Chondrocyte (in vitro differentiated cells): ENCODE data around the gene SSH3. TPM values are rescaled to one million over a fixed set of nuclear protein-coding genes. Genes with fewer than 3 reads are reported as not detected.

Experiments used
- DNase-seq: peaks from one replicate; pipeline ENCODE4 v3.0.0; 2021; ENCODE audit warnings: mixed read lengths, low spot score
- H3K27ac Mint-ChIP-seq: one replicate; pipeline ENCODE4 v1.8.0; 2021; ENCODE audit warnings: mild to moderate bottlenecking, moderate library complexity, mixed read lengths; ENCODE audit not compliant: unreplicated experiment
- H3K27me3 Mint-ChIP-seq: 2 replicates; pipeline ENCODE4 v1.8.0; 2021; ENCODE audit warnings: low read depth, mixed read lengths
- H3K36me3 Mint-ChIP-seq: 2 replicates; pipeline ENCODE4 v1.8.0; 2021; ENCODE audit warnings: low read depth, mixed read lengths
- H3K4me1 Mint-ChIP-seq: 2 replicates; pipeline ENCODE4 v1.8.0; 2021; ENCODE audit warnings: low read depth, mild to moderate bottlenecking, mixed read lengths
- H3K4me3 Mint-ChIP-seq: one replicate; pipeline ENCODE4 v1.8.0; 2021; ENCODE audit warnings: mild to moderate bottlenecking, moderate library complexity, mixed read lengths; ENCODE audit not compliant: unreplicated experiment
- H3K9me3 Mint-ChIP-seq: 2 replicates; pipeline ENCODE4 v1.8.0; 2021; ENCODE audit warnings: low read depth, mixed read lengths
- total RNA-seq: library from RNA; stranded (reverse); gene quantifications from 3 replicates; pipeline ENCODE4 v1.2.1, GENCODE V29; 2021
- TF ChIP-seq, protein P1 (sequence below): fragments of 200-600 bp; sonication (generic); IDR thresholded peaks from 2 replicates; pipeline ENCODE4 v1.5.0; 2021; ENCODE audit warnings: antibody characterized with exemption, mild to moderate bottlenecking, moderate library complexity

SSH3 gene
- total RNA-seq, 1 donor from 2014 or later = 28.4 TPM

DNA sequence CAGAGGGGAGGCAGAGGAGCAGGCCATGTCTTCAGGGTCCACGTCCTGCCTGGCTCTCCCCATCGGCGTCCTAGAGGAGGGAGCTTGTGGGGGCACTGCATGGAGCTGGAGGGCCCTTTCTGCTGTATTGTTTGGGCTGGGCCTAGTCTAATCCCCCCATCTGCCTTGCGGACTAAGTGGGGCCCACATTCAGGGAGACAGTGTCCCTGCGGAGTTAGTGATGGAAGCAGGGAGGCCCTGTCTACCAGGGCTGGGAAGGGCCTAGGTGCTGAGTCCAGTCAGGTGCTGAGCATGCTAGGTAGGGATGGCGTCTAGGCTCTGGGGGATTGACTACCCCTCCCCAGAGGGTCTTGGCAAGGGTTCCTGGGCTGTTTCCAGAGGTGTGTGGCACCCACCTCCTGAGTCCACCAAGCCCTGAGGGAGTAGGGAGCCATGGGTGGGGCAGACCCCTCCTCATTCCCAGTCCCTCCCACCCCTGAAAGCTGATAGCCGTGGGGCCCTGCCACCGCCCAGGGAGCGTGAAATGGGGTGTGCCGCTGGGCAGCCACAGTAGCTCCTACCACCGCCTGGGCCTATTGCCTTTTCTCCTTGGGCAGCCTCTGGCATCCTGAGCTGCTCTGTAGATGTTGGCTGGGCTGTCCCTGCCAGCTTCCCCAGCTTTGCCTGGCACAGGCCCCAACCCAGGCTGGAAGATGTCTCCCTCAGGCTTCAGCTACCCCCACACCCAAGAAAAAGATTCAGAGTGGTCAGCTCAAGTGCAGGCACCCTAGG, 51.9 kb downstream of the SSH3 start:
- Mint-ChIP-seq H3K9me3 (no peaks in the 10 kb centered on the region), H3K27me3 (no peaks in the 10 kb centered on the region), H3K4me3 (peak overlapping the region; percentile 33), H3K36me3 (no peaks in the 10 kb centered on the region), H3K27ac (peak overlapping the region; percentile 100), H3K4me1 (peaks cover 65% of the 10 kb centered on the region)
- no peak for DNase-seq
- TF ChIP-seq, protein P1, sequence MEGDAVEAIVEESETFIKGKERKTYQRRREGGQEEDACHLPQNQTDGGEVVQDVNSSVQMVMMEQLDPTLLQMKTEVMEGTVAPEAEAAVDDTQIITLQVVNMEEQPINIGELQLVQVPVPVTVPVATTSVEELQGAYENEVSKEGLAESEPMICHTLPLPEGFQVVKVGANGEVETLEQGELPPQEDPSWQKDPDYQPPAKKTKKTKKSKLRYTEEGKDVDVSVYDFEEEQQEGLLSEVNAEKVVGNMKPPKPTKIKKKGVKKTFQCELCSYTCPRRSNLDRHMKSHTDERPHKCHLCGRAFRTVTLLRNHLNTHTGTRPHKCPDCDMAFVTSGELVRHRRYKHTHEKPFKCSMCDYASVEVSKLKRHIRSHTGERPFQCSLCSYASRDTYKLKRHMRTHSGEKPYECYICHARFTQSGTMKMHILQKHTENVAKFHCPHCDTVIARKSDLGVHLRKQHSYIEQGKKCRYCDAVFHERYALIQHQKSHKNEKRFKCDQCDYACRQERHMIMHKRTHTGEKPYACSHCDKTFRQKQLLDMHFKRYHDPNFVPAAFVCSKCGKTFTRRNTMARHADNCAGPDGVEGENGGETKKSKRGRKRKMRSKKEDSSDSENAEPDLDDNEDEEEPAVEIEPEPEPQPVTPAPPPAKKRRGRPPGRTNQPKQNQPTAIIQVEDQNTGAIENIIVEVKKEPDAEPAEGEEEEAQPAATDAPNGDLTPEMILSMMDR = no peak

DNA sequence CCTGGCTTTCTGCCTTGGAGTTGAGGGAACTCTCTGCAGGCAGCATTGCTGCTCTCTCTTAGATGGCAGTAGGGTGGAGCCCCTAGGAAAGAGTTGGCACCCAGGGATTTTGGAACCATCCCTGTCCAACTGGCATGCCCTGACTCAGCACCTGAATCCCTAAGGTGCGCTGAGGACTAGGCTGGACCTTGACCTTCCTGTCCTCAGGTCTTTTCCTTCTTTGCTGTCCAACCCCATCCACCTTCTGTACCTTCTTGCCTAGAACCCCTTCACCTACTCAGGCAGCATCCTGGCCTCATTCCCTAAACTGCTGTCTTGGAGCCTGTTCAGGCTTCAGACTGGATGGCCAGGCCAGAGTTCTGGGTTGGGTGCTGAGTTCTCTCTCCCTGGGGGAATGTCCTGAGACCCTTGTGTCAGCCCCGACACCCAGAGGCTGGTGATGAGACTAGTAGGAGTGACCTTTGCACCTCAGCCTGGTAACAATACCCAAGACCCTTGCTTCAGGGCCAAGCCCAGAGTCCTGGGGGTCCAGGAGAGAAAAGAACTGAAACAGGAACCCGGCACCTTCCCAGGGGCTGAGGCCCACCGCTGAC, 52.6 kb downstream of the SSH3 start:
- Mint-ChIP-seq H3K4me3 (no peak overlapping the region), H3K4me1 (peaks cover 65% of the 10 kb centered on the region)
- no peak for DNase-seq

DNA sequence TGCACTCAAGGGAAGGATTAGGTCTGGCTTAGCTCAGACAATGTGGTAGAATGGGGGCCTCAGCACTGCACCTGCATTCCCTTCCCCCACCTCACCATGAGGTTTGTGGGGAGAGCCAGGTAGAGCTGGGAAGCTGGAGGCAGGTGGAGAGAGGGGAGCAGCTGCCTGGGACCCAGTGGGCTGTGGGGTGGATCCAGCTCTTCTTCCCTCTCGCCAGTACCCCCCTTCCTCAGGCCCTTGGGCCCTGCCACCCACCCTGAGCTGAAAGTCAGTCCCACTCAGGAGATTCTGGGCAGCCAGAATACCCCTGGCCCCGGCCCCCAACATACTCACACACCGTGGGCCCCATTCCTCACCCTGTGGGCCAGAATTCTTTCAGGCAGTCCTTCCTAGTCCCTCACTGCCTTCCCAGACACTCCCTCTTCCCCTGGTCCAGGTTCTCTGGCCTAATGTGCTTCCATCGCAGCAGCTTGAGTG, 53.1 kb downstream of the SSH3 start:
- Mint-ChIP-seq H3K4me1 (peaks cover 60% of the 10 kb centered on the region), H3K27ac (peak overlapping the region; percentile 100), H3K36me3 (no peaks in the 10 kb centered on the region), H3K4me3 (no peak overlapping the region), H3K27me3 (no peaks in the 10 kb centered on the region), H3K9me3 (no peaks in the 10 kb centered on the region)
- DNase-seq = no peak
- TF ChIP-seq, protein P1 = no peak

More for the DNA sequence above, 52.6 kb downstream of the SSH3 start:
- no peaks in the 10 kb centered on the region for H3K36me3 Mint-ChIP-seq
- H3K9me3 Mint-ChIP-seq = no peaks in the 10 kb centered on the region
- H3K27me3 Mint-ChIP-seq = no peaks in the 10 kb centered on the region
- TF ChIP-seq, protein P1 = no peak
- H3K27ac Mint-ChIP-seq = peak overlapping the region; percentile 100

DNA sequence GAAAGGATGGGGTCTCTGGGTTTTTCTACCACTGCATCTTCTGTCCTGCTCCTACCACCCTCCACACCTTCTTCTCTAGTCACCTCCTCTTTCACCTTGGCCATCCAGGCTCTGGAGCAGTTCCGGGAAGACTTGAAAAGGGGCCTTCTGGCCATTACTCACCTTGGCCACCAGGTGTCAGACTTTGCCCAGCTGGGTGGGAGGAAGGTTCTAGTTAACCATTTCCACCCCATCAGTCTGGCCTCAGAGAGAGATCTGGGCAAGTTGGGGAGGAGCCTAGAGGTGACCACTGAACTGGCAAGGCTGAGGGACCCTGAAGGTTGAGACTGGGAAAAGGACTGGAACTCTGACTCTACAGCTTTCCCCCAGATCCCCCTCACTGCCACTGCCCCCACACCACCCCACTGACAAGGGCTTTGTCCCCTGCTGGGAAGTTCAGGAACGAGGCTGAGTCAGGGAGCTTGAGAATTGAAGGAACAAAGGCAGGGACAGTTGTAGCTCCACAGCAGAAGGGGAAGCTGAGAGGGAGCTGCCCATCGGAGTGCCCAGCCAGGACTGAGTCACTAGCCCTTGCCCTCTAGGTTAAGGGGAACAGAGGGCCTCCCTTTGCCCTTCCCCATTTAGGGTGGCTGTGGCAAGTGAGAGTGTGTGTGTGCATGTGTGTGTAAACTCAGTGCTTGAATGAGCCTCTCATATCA, 53.7 kb downstream of the SSH3 start:
- Mint-ChIP-seq H3K27me3 (no peaks in the 10 kb centered on the region), H3K27ac (peak overlapping the region; percentile 90), H3K4me3 (no peak overlapping the region), H3K36me3 (no peaks in the 10 kb centered on the region), H3K4me1 (peaks cover 56% of the 10 kb centered on the region), H3K9me3 (no peaks in the 10 kb centered on the region)
- no peak for DNase-seq
- TF ChIP-seq, protein P1 = peak; percentile 96
